Stimulated activated CD4-positive, alpha-beta T cell treated with anti-CD3 and anti-CD28 coated beads, Interleukin-4, amount 100 ng/mL, for 48 hours (primary cell): ENCODE measurements around the gene CALN1.
"Not testable (repeated sequence)": the region's sequence is repeated elsewhere in the genome, so short reads cannot be mapped to it uniquely, and the experiment has no call there.

ENCODE experiments used
- DNase-seq, 2 donors: peaks; one replicate each; pipeline ENCODE4 v3.0.0-alpha.2; 2020; ENCODE audit warnings: low read depth in 2 of 2

CALN1 gene

GRCh38 chr7:71868797-71869196 lies 543.3 kb downstream of the CALN1 start:
- no peak for DNase-seq

- no peak for DNase-seq
These were observed 544.5 kb downstream of the CALN1 start for GRCh38 chr7:71867626-71868025.

GRCh38 chr7:71865172-71865571 lies 547.0 kb downstream of the CALN1 start:
- DNase-seq, result no peak

GRCh38 chr7:71864130-71864529 lies 548.0 kb downstream of the CALN1 start:
- DNase-seq, result no peak

GRCh38 chr7:71860572-71860971 lies 551.6 kb downstream of the CALN1 start:
- no peak for DNase-seq

- no peak for DNase-seq
These were observed 554.8 kb downstream of the CALN1 start for GRCh38 chr7:71857338-71857737.

- no peak for DNase-seq
These were observed 557.4 kb downstream of the CALN1 start for GRCh38 chr7:71854546-71855397.

GRCh38 chr7:71851776-71852498 lies 560.2 kb downstream of the CALN1 start:
- DNase-seq, result no peak

GRCh38 chr7:71846160-71846559 lies 566.0 kb downstream of the CALN1 start:
- no peak for DNase-seq

GRCh38 chr7:71843676-71844075 lies 568.5 kb downstream of the CALN1 start:
- DNase-seq, result no peak

GRCh38 chr7:71842786-71843185 lies 569.4 kb downstream of the CALN1 start:
- no peak for DNase-seq

- no peak for DNase-seq
These were observed 569.8 kb downstream of the CALN1 start for GRCh38 chr7:71842381-71842780.

- DNase-seq, result no peak
These were observed 577.1 kb downstream of the CALN1 start for GRCh38 chr7:71835056-71835455.

- DNase-seq, result no peak
These were observed 582.6 kb downstream of the CALN1 start for GRCh38 chr7:71829515-71829914.

- no peak for DNase-seq
These were observed 583.8 kb downstream of the CALN1 start for GRCh38 chr7:71828361-71828760.

GRCh38 chr7:71826141-71826540 lies 586.0 kb downstream of the CALN1 start:
- no peak for DNase-seq

GRCh38 chr7:71824006-71824760 lies 588.0 kb downstream of the CALN1 start:
- no peak for DNase-seq

- DNase-seq, result not testable (repeated sequence)
These were observed 589.7 kb downstream of the CALN1 start for GRCh38 chr7:71822406-71822805.

GRCh38 chr7:71817916-71818315 lies 594.2 kb downstream of the CALN1 start:
- DNase-seq, result no peak

- DNase-seq, result no peak
These were observed 604.0 kb downstream of the CALN1 start for GRCh38 chr7:71808115-71808514.

GRCh38 chr7:71804256-71804655 lies 607.9 kb downstream of the CALN1 start:
- no peak for DNase-seq

GRCh38 chr7:71801976-71802375 lies 610.2 kb downstream of the CALN1 start:
- DNase-seq, result no peak
